ENCODE measurements around the gene RETSAT. TPM values are rescaled to one million over a fixed set of nuclear protein-coding genes. Genes with fewer than 3 reads are reported as not detected.

Gene RETSAT
- total and polyA plus RNA-seq, 2 of the 4 experiments (the other 2 are of a cell fraction), result 25.6 to 32.3 TPM

GRCh38 chr2:85302121-85302520 lies 52.2 kb downstream of the RETSAT start:
- no peak overlapping the region for H4K91ac ChIP-seq (ENCODE audit: insufficient read depth, low read depth, low read length)
- no peak overlapping the region for H3K27ac ChIP-seq (ENCODE audit: insufficient read depth, low read length)
- no TSS peak for BruUV-seq (replicated peaks)
- H2AFZ ChIP-seq (replicated peaks; ENCODE audit: low read length, poor library complexity), result no peak overlapping the region
- no peak overlapping the region for H2AK9ac ChIP-seq (replicated peaks; ENCODE audit: low read depth, low read length, poor library complexity)
- in situ Hi-C loops (cut with MboI; ENCODE audit: low sequenced_read_pairs) (no loop called here), intact Hi-C loops (cut with micrococcal nuclease) (no loop called here), dilution Hi-C loops (cut with HindIII; ENCODE audit: low sequenced_read_pairs, unreplicated experiment) (no loop called here)
- ChIA-PET POLR2A (ENCODE audit: unreplicated experiment) (no interaction called here), CTCF (no interaction called here)
- H3K4me2 ChIP-seq (ENCODE audit: low read depth, low read length), result no peak overlapping the region
- no peak overlapping the region for H4K8ac ChIP-seq (ENCODE audit: low read depth in 2 of 2, low read length in 2 of 2)
- TF ChIP-seq NFE2L2 (IDR thresholded peaks at IDR 0.05; ENCODE audit: low read depth, low read length) (no peak), MXI1 (IDR thresholded peaks at IDR 0.05; ENCODE audit: borderline replicate concordance, low read depth, low read length) (no peak), MAFK (IDR thresholded peaks at IDR 0.05; ENCODE audit: low read depth, low read length) (no peak), RAD21 (IDR thresholded peaks at IDR 0.05; ENCODE audit: low read length) (no peak)
- H3K4ac ChIP-seq (ENCODE audit: low read depth, low read length), result no peak overlapping the region
- no peaks in the 10 kb centered on the region for H3K9me3 ChIP-seq (ENCODE audit: control insufficient read depth, insufficient read depth, low read length)
- H3K79me1 ChIP-seq (ENCODE audit: low read depth in 1 of 2, low read length in 2 of 2), result peaks cover 6 to 16% of the 10 kb centered on the region in 2 experiments; a peak in 2 of 4 replicates
- no peak overlapping the region for H3K9ac ChIP-seq (ENCODE audit: low read depth, low read length)
- H3K4me3 ChIP-seq (ENCODE audit: insufficient read depth, low read depth, low read length), result no peak overlapping the region
- peaks cover 3% of the 10 kb centered on the region; the same call in 1 of the 2 replicates for H4K20me1 ChIP-seq (ENCODE audit: insufficient read depth, low read length)
- H3K4me1 ChIP-seq (ENCODE audit: control insufficient read depth, insufficient read depth, low read length), result no peaks in the 10 kb centered on the region
- no peaks in the 10 kb centered on the region; the same call in 1 of the 2 replicates for H3K9me1 ChIP-seq (ENCODE audit: insufficient read depth, low read length)
- H2BK120ac ChIP-seq (ENCODE audit: low read depth, low read length), result no peak overlapping the region
- H3K18ac ChIP-seq (ENCODE audit: low read depth, low read length), result no peak overlapping the region
- H2BK20ac ChIP-seq (ENCODE audit: low read depth, low read length), result no peak overlapping the region
- DNase-seq (peak; percentile 2), ATAC-seq (ENCODE audit: low read depth) (no peak)
- H2BK5ac ChIP-seq (ENCODE audit: low read depth, low read length, poor library complexity, severe bottlenecking), result no peak overlapping the region
- WGBS, 2 experiments (ENCODE audit: extremely low coverage in 2 of 2, insufficient read length in 1 of 2), result 78% methylated on average over 2 of the region's 6 CpGs; no CpG with 5 or more reads in 1 of the 2 experiments
- H4K5ac ChIP-seq (ENCODE audit: low read depth, low read length), result no peak overlapping the region
- H3K27me3 ChIP-seq (ENCODE audit: control insufficient read depth, insufficient read depth, low read length), result no peaks in the 10 kb centered on the region
- H3K36me3 ChIP-seq (ENCODE audit: control insufficient read depth, insufficient read depth, low read length), result peaks cover 35% of the 10 kb centered on the region
- no peak overlapping the region for H2AK5ac ChIP-seq (ENCODE audit: low read depth, low read length)
- H2BK15ac ChIP-seq (ENCODE audit: low read depth, low read length), result no peak overlapping the region
- no peak overlapping the region for H3K56ac ChIP-seq (ENCODE audit: extremely low read depth, insufficient read depth, low read length)
- no peak overlapping the region for H3K23ac ChIP-seq (ENCODE audit: low read depth, low read length)
- H3K14ac ChIP-seq (replicated peaks; ENCODE audit: low read depth, low read length), result no peak overlapping the region

Small RNA genes lying within 50 kb of the gene (microRNA-seq; reads per million reads assigned to microRNA genes)
- gene AC062037.1 (ENCODE audit: insufficient read depth, insufficient read length) (not detected), gene AC062037.2 (ENCODE audit: insufficient read depth, insufficient read length) (not detected), gene RF00019 (ENCODE audit: insufficient read depth, insufficient read length) (not detected), gene RN7SL113P (ENCODE audit: insufficient read depth, insufficient read length) (not detected)

Small RNA genes lying within 50 kb of the gene (small RNA-seq; reads per million reads assigned to genes)
- gene AC062037.1 (0 reads per million in 5 experiments), gene AC062037.2 (0 reads per million in 5 experiments), gene RF00019 (0 reads per million in 5 experiments), gene RN7SL113P (0 reads per million in 5 experiments)

Other genes starting within 250 kb of the RETSAT start
- 0.72 and 1.1 TPM in 2 replicates for gene TCF7L1, start 221.1 kb downstream of the RETSAT start, total RNA-seq (2012; rRNA removed)
- gene TCF7L1, start 221.1 kb downstream of the RETSAT start, polyA plus RNA-seq (2012; rRNA removed), result 9.5 and 11.1 TPM in 2 replicates
- 57.7 and 61.7 TPM in 2 replicates for gene TGOLN2, start 26.5 kb downstream of the RETSAT start, total RNA-seq (2012; rRNA removed)
- 92.3 and 94.2 TPM in 2 replicates for gene TGOLN2, start 26.5 kb downstream of the RETSAT start, polyA plus RNA-seq (2012; rRNA removed)
- 10.8 and 13.1 TPM in 2 replicates for gene ELMOD3, start 241 bp upstream of the RETSAT start, total RNA-seq (2012; rRNA removed)
- 19.2 and 20.7 TPM in 2 replicates for gene ELMOD3, start 241 bp upstream of the RETSAT start, polyA plus RNA-seq (2012; rRNA removed)
- gene CAPG, start 55.8 kb upstream of the RETSAT start, total RNA-seq (2012; rRNA removed), result 53.3 and 79.9 TPM in 2 replicates
- 98.3 and 122 TPM in 2 replicates for gene CAPG, start 55.8 kb upstream of the RETSAT start, polyA plus RNA-seq (2012; rRNA removed)
- gene SH2D6, start 64.2 kb upstream of the RETSAT start, total RNA-seq (2012; rRNA removed), result 0.36 TPM in 1 of 2 replicates, not detected in the other
- 0.32 and 0.37 TPM in 2 replicates for gene SH2D6, start 64.2 kb upstream of the RETSAT start, polyA plus RNA-seq (2012; rRNA removed)
- 94.1 and 98.9 TPM in 2 replicates for gene MAT2A, start 184.6 kb upstream of the RETSAT start, total RNA-seq (2012; rRNA removed)
- gene MAT2A, start 184.6 kb upstream of the RETSAT start, polyA plus RNA-seq (2012; rRNA removed), result 158 and 223 TPM in 2 replicates
- 31.9 and 35.0 TPM in 2 replicates for gene GGCX, start 207.0 kb upstream of the RETSAT start, total RNA-seq (2012; rRNA removed)
- 37.0 and 39.4 TPM in 2 replicates for gene GGCX, start 207.0 kb upstream of the RETSAT start, polyA plus RNA-seq (2012; rRNA removed)
- 0.83 and 0.90 TPM in 2 replicates for gene VAMP8, start 223.1 kb upstream of the RETSAT start, total RNA-seq (2012; rRNA removed)
- gene VAMP8, start 223.1 kb upstream of the RETSAT start, polyA plus RNA-seq (2012; rRNA removed), result 1.7 and 1.9 TPM in 2 replicates
- gene VAMP5, start 229.9 kb upstream of the RETSAT start, total RNA-seq (2012; rRNA removed), result 13.8 and 27.8 TPM in 2 replicates
- gene VAMP5, start 229.9 kb upstream of the RETSAT start, polyA plus RNA-seq (2012; rRNA removed), result 103 and 121 TPM in 2 replicates
- 326 and 498 TPM in 2 replicates for gene RNF181, start 241.2 kb upstream of the RETSAT start, total RNA-seq (2012; rRNA removed)
- gene RNF181, start 241.2 kb upstream of the RETSAT start, polyA plus RNA-seq (2012; rRNA removed), result 438 and 481 TPM in 2 replicates
- gene TMEM150A, start 248.2 kb upstream of the RETSAT start, total RNA-seq (2012; rRNA removed), result 4.7 and 4.8 TPM in 2 replicates
- 16.3 and 19.1 TPM in 2 replicates for gene TMEM150A, start 248.2 kb upstream of the RETSAT start, polyA plus RNA-seq (2012; rRNA removed)

Data from IMR-90 (cell line).